Measurements from ENCODE around the gene NEB. TPM values are rescaled to one million over a fixed set of nuclear protein-coding genes. Genes with fewer than 3 reads are reported as not detected.
"Not testable (repeated sequence)": the region's sequence is repeated elsewhere in the genome, so short reads cannot be mapped to it uniquely, and the experiment has no call there.

NEB gene
- total RNA-seq, 1 experiment from 2014 or later = 1.4 TPM

DNA sequence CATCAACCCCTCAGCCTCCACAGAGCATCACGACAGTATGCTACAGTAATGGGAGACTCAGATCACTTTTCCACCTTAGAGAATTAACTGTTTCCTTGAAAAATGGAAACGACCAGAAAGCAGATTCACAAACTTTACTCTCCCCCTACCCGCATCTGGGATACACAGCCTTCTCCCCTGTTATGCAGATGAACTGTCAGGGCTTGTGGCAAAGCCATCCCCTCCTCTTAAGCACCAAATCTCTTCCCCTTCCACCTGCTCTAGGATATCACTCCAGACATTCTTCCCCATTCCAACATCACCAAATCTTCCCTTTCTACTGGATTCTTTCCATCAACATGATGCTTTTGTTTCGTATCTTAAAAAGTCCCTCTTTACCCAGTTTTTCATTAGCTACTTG is 26.4 kb downstream of the NEB start:
- no peak for DNase-seq (ENCODE audit: extremely low read depth, low read depth)

DNA sequence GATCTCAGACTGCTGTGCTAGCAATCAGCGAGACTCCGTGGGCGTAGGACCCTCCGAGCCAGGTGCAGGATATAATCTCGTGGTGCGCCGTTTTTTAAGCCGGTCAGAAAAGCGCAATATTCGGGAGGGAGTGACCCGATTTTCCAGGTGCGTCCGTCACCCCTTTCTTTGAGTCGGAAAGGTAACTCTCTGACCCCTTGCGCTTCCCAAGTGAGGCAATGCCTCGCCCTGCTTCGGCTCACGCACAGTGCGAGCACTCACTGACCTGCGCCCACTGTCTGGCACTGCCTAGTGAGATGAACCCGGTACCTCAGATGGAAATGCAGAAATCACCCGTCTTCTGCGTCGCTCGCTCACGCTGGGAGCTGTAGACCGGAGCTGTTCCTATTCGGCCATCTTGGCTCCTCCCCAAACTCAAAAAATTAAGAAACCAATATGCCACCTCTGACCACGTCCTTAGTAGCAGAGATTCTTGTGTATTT is 29.8 kb downstream of the NEB start:
- peak; percentile 6 for DNase-seq (ENCODE audit: extremely low read depth, low read depth)

DNA sequence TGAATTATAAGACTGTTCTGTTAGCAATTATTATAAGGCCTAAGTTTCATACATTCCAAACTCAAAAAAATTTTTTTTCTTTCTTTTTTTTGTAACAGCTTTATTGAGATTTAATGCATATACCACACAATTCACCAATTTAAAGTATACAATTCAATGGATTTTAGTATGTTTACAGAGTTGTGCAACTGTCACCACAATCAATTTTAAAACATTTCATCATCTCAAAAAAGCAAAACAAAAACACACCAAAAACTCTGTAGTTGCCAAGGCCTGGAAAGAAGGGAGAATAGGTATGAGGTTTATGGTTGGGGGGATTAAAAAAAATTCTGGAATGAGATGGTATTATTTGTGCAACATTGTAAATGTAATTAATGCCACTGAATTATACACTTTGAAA is 36.1 kb downstream of the NEB start:
- not testable (repeated sequence) for DNase-seq (ENCODE audit: extremely low read depth, low read depth)

DNA sequence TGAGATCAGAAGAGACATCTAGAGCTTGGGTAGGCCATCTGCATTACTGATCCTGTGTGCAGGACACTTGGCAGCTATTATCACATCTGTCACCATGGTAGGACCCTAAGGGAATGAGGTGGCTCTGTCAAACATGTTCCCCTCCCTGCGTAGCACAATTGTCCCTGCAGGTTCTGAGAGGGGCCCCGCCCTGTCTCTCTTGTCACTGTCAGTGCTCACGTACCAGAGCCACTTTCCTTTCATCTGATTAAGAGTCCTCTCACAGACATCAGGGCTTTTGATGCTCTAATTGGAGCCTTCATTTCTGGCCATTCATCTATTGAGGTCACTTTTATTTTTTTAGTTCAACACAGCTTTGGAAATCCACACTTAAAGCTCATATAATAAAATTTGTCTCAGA is 38.5 kb downstream of the NEB start:
- DNase-seq (ENCODE audit: extremely low read depth, low read depth) = no peak

DNA sequence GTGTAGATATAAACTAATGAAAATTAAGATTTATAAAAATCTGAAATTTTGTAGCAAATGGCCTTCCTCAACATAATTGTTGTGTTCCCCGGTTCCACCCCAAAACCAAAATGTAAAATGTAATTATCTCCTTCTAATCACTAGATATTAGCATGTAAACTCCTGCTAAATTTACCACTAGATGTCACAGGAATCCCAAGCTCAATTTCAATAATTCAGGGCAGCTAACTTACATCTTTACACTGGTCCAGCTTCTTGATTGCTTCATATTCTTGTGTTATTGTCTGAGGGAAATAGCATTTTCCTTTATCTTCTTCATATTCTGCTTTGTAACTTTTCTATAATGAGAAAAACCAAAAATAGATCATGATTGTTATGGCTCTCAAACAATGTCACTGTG is 42.6 kb downstream of the NEB start:
- no peak for DNase-seq (ENCODE audit: extremely low read depth, low read depth)

GRCh38 chr2:151688719-151689118 is 45.6 kb downstream of the NEB start:
- DNase-seq (ENCODE audit: extremely low read depth, low read depth) = no peak

GRCh38 chr2:151682459-151683003 is 51.7 kb downstream of the NEB start:
- DNase-seq (ENCODE audit: extremely low read depth, low read depth) = no peak

DNA sequence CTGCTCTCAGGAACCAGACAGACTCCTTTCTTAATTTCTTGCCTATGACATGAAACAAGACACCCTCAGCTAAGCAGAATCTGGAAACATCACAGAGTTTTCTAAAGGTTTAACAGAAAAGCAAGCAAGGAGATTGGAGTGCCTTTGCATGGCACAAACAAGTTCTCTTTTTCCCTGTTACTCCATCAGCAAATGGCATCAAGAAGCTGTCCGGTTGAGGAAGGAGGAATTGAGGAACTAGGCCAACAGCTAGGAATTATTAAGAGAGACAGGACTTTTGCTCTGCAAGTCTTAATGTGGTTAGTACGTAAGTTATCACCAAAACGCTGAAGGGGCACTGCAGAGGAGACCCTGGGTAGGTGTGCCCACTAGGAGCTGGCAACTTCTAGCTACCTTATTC is 53.2 kb downstream of the NEB start:
- DNase-seq (ENCODE audit: extremely low read depth, low read depth) = no peak

GRCh38 chr2:151679994-151680393 is 54.3 kb downstream of the NEB start:
- DNase-seq (ENCODE audit: extremely low read depth, low read depth) = no peak

- no peak for DNase-seq (ENCODE audit: extremely low read depth, low read depth)
These were observed 55.4 kb downstream of the NEB start for GRCh38 chr2:151678849-151679248.

DNA sequence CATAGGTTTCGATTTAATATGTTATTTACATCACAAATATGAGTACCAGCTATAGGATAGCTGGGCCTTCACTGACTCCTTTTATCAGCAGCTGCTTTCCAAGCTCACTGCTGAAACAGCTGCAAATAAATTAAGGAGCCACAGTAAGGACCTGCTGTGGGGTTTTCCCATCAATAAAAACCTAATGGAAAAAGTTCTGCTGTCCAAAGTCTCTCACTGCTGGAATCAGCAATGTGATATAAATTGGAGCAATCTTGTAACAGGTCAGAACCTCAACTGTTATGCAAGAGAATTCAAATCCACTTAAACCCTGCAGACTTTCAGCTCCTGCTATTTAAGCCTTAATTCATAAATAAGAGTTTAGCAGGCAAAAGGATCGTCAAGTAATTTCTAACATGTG is 61.3 kb downstream of the NEB start:
- no peak for DNase-seq (ENCODE audit: extremely low read depth, low read depth)

GRCh38 chr2:151672277-151672676 is 62.0 kb downstream of the NEB start:
- peak; percentile 19 for DNase-seq (ENCODE audit: extremely low read depth, low read depth)

GRCh38 chr2:151670846-151671597 is 63.3 kb downstream of the NEB start:
- DNase-seq (ENCODE audit: extremely low read depth, low read depth) = no peak

- DNase-seq (ENCODE audit: extremely low read depth, low read depth) = no peak
These were observed 63.9 kb downstream of the NEB start for GRCh38 chr2:151670346-151670745.

DNA sequence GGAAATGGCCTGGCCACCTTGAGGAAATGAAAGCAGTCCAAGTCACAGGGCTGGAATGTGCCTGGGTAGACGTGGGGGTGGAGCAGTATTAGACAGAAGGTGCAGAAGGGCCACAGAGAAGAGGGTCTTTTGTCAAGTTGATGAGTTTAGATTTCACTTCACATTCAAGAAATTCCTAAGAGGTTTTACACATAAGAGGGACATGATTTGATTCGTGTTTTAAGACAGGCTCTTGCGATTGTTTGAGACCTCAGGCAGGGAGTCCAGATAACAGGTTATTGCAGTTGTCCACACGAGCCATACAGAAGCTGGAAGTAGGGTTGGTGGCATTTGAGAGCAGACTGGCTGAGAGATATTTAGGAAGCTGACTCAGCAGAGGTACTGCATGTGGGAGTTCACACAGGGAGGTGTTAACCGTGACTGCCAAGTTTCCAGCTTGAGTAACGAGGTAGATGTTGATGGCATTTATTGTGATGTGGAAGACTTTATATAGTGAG is 64.6 kb downstream of the NEB start:
- no peak for DNase-seq (ENCODE audit: extremely low read depth, low read depth)

DNA sequence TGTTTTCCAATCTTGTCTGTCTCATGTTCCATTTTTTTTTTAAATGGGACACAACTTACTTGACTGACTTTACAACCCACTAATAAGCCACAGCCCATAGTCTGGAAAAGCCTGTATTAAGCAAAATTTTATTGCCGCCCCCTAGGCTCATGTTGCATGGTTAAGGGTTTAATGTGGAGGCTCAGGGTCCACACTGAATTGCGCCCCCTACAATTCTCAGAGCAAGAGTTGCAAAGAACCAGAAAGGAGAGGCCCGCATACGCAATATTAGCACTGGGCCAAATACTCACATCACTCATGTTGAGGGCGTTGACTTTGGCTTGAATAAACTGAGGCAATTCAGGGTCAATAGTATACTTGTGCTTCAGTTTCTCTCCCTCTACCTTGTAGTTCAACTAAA is 65.5 kb downstream of the NEB start:
- DNase-seq (ENCODE audit: extremely low read depth, low read depth) = no peak

- no peak for DNase-seq (ENCODE audit: extremely low read depth, low read depth)
These were observed 68.3 kb downstream of the NEB start for GRCh38 chr2:151665959-151666358.

DNA sequence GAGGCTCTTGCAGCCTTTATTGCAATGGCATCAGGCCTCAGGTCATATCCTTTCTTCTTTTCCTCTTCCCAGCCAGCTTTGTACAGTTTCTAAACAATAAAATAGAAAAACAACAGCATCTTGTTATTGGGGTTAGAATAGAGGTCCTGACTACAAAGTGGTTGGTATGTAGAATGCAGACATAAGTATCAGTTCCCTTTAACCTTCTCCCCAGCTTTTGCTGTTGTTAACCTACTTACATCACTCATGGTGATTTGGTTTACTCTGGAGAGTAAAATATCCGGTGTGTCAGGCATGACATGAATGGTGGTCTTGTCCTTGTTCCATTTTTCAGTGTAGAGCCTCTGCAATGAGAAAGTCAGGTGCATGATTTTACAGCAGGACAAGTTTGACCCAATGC is 69.8 kb downstream of the NEB start:
- DNase-seq (ENCODE audit: extremely low read depth, low read depth) = no peak

- DNase-seq (ENCODE audit: extremely low read depth, low read depth) = no peak
These were observed 72.7 kb downstream of the NEB start for GRCh38 chr2:151661625-151662024.

DNA sequence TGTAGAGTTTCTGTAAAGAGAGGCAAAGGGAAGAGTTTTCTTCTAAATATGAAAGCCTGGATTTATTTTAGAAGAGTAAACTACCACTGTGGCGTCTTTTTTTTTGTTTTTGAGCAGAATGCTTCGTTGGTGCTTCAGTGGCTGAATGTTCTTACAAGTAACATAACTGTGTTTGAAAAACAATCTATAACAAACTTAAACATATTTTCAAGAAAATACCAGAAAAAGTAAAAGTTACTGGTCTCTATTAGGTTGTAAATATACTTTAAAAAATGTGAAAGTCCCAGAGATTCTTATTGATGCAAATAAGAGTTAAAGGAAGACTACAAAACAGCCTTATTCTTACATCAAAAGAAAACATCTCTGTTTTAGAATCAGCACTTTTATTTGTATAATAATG is 76.2 kb downstream of the NEB start:
- DNase-seq (ENCODE audit: extremely low read depth, low read depth) = no peak

GRCh38 chr2:151657667-151658076 is 76.6 kb downstream of the NEB start:
- no peak for DNase-seq (ENCODE audit: extremely low read depth, low read depth)

DNA sequence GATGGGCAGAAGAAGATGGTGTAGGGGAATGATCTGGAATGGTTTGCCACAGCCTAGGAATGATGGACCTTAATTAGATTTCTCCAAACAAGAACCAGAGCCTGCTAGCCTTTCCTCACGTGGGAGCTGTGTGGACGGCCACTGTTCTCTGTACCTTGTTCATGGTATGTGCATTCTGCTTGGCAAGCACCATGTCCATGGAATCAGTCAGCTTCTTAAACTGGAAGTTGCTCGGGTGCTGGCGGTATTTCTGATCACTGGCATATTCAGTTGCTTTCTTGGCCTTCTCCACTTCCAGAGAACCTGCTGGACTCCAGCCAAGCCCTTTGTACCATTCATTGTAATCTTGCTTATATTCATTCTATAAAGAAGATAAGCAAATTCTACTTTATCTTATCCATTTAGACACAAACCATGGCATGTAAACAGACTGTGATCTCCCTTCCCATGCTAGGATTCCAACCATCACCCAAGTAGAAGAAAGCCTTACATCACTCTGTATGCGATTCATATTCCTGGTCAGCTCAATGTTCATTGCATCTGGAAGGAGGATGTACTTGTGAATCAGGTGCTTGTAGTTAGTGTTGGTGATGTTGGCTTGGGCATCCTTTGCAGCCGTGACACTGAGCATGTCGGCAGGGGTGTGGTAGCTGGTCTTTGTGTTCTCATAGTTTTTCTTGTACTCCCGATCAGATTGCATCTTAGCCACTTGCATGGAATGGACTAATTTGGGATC is 78.4 kb downstream of the NEB start:
- no peak for DNase-seq (ENCODE audit: extremely low read depth, low read depth)

Measured in NCI-H460 (cell line).